SK-N-SH (cell line): ENCODE results near the gene KCTD15. TPM values are rescaled to one million over a fixed set of nuclear protein-coding genes. Genes with fewer than 3 reads are reported as not detected.

Source experiments
- CTCF ChIA-PET: fragments of 300-600, 350-600 bp; formaldehyde crosslinking; extraction: SDS; loops from one replicate; lab custom pipeline; 2021; lab: Yijun Ruan, JAX
- POLR2A ChIA-PET: fragments of 350-600 bp; sonication (Branson Sonifier 250); formaldehyde crosslinking; extraction: SDS; loops from one replicate; lab custom pipeline; 2020; ENCODE audit warnings: antibody characterized with exemption, inconsistent platforms; lab: Yijun Ruan, JAX
- DNase-seq: peaks from one replicate; pipeline ENCODE4 v3.0.0; 2012
- H2AFZ ChIP-seq: fragments of 200-600 bp; sonication (generic); 2 replicates; pipeline ENCODE4 v1.8.1; 2016; ENCODE audit warnings: antibody characterized with exemption, mild to moderate bottlenecking, low read depth
- H3F3A ChIP-seq: fragments of 200-600 bp; sonication (generic); replicated peaks from 2 replicates; pipeline ENCODE3; 2016; ENCODE audit warnings: antibody characterized with exemption, mild to moderate bottlenecking; ENCODE audit not compliant: insufficient read depth
- H3K27ac ChIP-seq, 2 experiments: fragments of 200-500 bp in 1 of 2; fragments of 200-600 bp in 1 of 2; sonication (Bioruptor generic) in 1 of 2; sonication (generic), shearing (Covaris generic) in 1 of 2; 2 replicates each; pipeline versions ENCODE4 v1.5.1 to v1.6.1; 2014 to 2016; ENCODE audit warnings: low read depth in 2 of 2, inconsistent platforms in 1 of 2, low read length in 1 of 2, mild to moderate bottlenecking in 1 of 2, mixed read lengths in 1 of 2
- H3K27me3 ChIP-seq: fragments of 200-600 bp; sonication (generic), shearing (Covaris generic); 2 replicates; pipeline ENCODE4 v1.6.1; 2016; ENCODE audit warnings: mixed run types; ENCODE audit not compliant: insufficient read depth
- H3K36me3 ChIP-seq, 2 experiments: fragments of 200-500 bp in 1 of 2; fragments of 200-600 bp in 1 of 2; sonication (Bioruptor generic) in 1 of 2; sonication (generic) in 1 of 2; replicated peaks in 1 of 2; 2 replicates each; pipeline versions ENCODE3 to v1.5.1; 2014 to 2016; ENCODE audit warnings: low read length in 1 of 2, mild to moderate bottlenecking in 1 of 2; ENCODE audit not compliant: insufficient read depth in 2 of 2, control insufficient read depth in 1 of 2
- H3K4me1 ChIP-seq, 2 experiments: fragments of 200-500 bp in 1 of 2; fragments of 200-600 bp in 1 of 2; sonication (Bioruptor generic) in 1 of 2; sonication (generic), shearing (Covaris generic) in 1 of 2; 2 replicates each; pipeline versions ENCODE4 v1.5.1 to v1.6.1; 2014 to 2016; ENCODE audit warnings: low read depth in 1 of 2, low read length in 1 of 2, mixed run types in 1 of 2; ENCODE audit not compliant: insufficient read depth in 2 of 2, control insufficient read depth in 1 of 2
- H3K4me2 ChIP-seq: fragments of 200-600 bp; sonication (generic), shearing (Covaris generic); 2 replicates; pipeline ENCODE4 v1.6.1; 2017; ENCODE audit warnings: mixed run types
- H3K4me3 ChIP-seq, 2 experiments: fragments of 200-500 bp in 1 of 2; fragments of 200-600 bp in 1 of 2; sonication (Bioruptor generic) in 1 of 2; sonication (generic), shearing (Covaris generic) in 1 of 2; 2 replicates each; pipeline versions ENCODE4 v1.5.1 to v1.8.1; 2014 to 2016; ENCODE audit warnings: low read depth in 2 of 2, inconsistent platforms in 1 of 2, low read length in 1 of 2, mild to moderate bottlenecking in 1 of 2, mixed read lengths in 1 of 2, moderate library complexity in 1 of 2
- H3K79me2 ChIP-seq: fragments of 200-600 bp; sonication (generic); 2 replicates; pipeline ENCODE4 v1.8.1; 2017; ENCODE audit warnings: mild to moderate bottlenecking; ENCODE audit not compliant: insufficient read depth
- H3K9ac ChIP-seq: fragments of 200-600 bp; sonication (generic); 2 replicates; pipeline ENCODE4 v1.6.1; 2017; ENCODE audit warnings: mixed run types
- H3K9me2 ChIP-seq: fragments of 200-600 bp; sonication (generic); 2 replicates; pipeline ENCODE4 v1.6.1; 2017; ENCODE audit warnings: mixed run types
- H3K9me3 ChIP-seq: fragments of 200-600 bp; sonication (generic); 2 replicates; pipeline ENCODE4 v1.6.1; 2017; ENCODE audit warnings: mixed run types, mild to moderate bottlenecking, moderate library complexity
- H4K20me1 ChIP-seq: fragments of 200-600 bp; sonication (generic); 2 replicates; pipeline ENCODE4 v1.6.1; 2017; ENCODE audit warnings: mild to moderate bottlenecking, mixed run types; ENCODE audit not compliant: insufficient read depth
- CHD2 ChIP-seq: fragments of 150-350 bp; IDR thresholded peaks from 2 replicates; pipeline ENCODE4 v1.6.1; 2018; ENCODE audit warnings: low read length; ENCODE audit not compliant: partially characterized antibody
- ELF1 ChIP-seq: IDR thresholded peaks from 2 replicates; pipeline ENCODE4 v1.4.0; 2012
- FOSL2 ChIP-seq: IDR thresholded peaks from 2 replicates; pipeline ENCODE4 v1.4.0; 2012; ENCODE audit warnings: low read depth, mild to moderate bottlenecking, moderate library complexity, borderline replicate concordance
- FOXJ3 ChIP-seq: sonication (generic); formaldehyde crosslinking; IDR thresholded peaks from 2 replicates; pipeline ENCODE4 v1.5.1; 2020; ENCODE audit warnings: mild to moderate bottlenecking, missing genetic modification reagents
- FOXM1 ChIP-seq: IDR thresholded peaks from 2 replicates; pipeline ENCODE4 v1.4.0; 2012; ENCODE audit warnings: low read depth, mild to moderate bottlenecking
- GATA2 ChIP-seq: sonication (generic); formaldehyde crosslinking; IDR thresholded peaks from 2 replicates; pipeline ENCODE4 v1.5.0; 2020; ENCODE audit warnings: mild to moderate bottlenecking, missing genetic modification reagents
- JUND ChIP-seq: IDR thresholded peaks from 2 replicates; pipeline ENCODE4 v1.4.0; 2012
- MXI1 ChIP-seq: IDR thresholded peaks from 2 replicates; pipeline ENCODE4 v1.6.1; 2012; ENCODE audit warnings: mild to moderate bottlenecking, low read depth, low read length, improper control_type of control experiment
- NFIC ChIP-seq: IDR thresholded peaks from 2 replicates; pipeline ENCODE4 v1.4.0; 2012; ENCODE audit warnings: borderline replicate concordance
- NRF1 ChIP-seq: IDR thresholded peaks from 2 replicates; pipeline ENCODE4 v1.6.1; 2012; ENCODE audit warnings: low read depth, mild to moderate bottlenecking, low read length
- RAD21 ChIP-seq: IDR thresholded peaks from 2 replicates; pipeline ENCODE4 v1.6.1; 2012; ENCODE audit warnings: mild to moderate bottlenecking, low read length
- RCOR1 ChIP-seq: fragments of 150-350 bp; IDR thresholded peaks from 2 replicates; pipeline ENCODE4 v1.6.1; 2017; ENCODE audit warnings: antibody characterized with exemption, low read length
- RXRA ChIP-seq: IDR thresholded peaks from 2 replicates; pipeline ENCODE4 v1.4.0; 2012; ENCODE audit warnings: low read depth, mild to moderate bottlenecking, borderline replicate concordance
- SIN3A ChIP-seq: IDR thresholded peaks from 2 replicates; pipeline ENCODE4 v1.6.1; 2012; ENCODE audit warnings: low read depth, mild to moderate bottlenecking, low read length, moderate library complexity, borderline replicate concordance
- TAF1 ChIP-seq: IDR thresholded peaks from 2 replicates; pipeline ENCODE4 v1.6.1; 2012; ENCODE audit warnings: low read depth, mild to moderate bottlenecking, low read length, moderate library complexity, borderline replicate concordance
- TCF12 ChIP-seq: IDR thresholded peaks from 2 replicates; pipeline ENCODE4 v1.4.0; 2012
- TEAD4 ChIP-seq: IDR thresholded peaks from 2 replicates; pipeline ENCODE4 v1.4.0; 2012; ENCODE audit warnings: mild to moderate bottlenecking, borderline replicate concordance; ENCODE audit not compliant: insufficient read depth
- WGBS: methylation state at CpG from one replicate; pipeline ENCODE4 v1.1.6; 2017; ENCODE audit warnings: low lambda C conversion rate; 5-methylcytosine and 5-hydroxymethylcytosine counted together
- polyA plus RNA-seq, 3 experiments: library from polyadenylated mRNA; depleted of rRNA; stranded (reverse); fragments of >200 nt; gene quantifications; 2 replicates each; pipeline ENCODE4 v1.2.3, GENCODE V29; 2012
- TF ChIP-seq, protein P1 (sequence below): IDR thresholded peaks from 2 replicates; pipeline ENCODE4 v1.4.0; 2012; ENCODE audit warnings: low read depth, borderline replicate concordance
- TF ChIP-seq, protein P2 (sequence below): fragments of 150-350 bp; IDR thresholded peaks from 2 replicates; pipeline ENCODE4 v1.6.1; 2016; ENCODE audit warnings: mild to moderate bottlenecking, low read depth, low read length
- TF ChIP-seq, protein P3 (sequence below): fragments of 150-350 bp; IDR thresholded peaks from 2 replicates; pipeline ENCODE4 v1.6.1; 2017; ENCODE audit warnings: antibody characterized with exemption, low read length, low read depth, borderline replicate concordance

Gene KCTD15
- polyA plus RNA-seq, 1 of the 3 experiments (the other 2 are of a cell fraction): 15.5 TPM

DNA sequence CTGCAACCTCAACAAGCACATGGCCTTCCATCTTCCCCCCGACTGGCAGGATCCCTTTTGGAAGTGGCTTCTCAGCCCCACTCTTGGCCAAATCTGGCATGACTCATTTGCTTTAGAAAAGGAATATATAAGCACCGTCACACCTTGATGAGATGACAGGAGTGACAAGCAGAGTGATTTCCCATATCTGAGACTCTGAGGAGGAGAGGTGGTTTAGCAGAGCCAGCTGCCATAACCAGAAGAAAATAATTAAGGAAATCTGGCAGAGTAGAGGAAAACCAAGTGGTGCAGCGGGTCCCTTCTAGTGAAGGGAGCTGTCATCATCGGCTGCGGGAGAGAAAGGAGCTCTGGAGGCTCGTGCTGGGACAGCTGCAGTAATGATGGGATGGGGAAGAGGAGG is 27.5 kb upstream of the KCTD15 start:
- Histone ChIP-seq H3K36me3 (no peaks in the 10 kb centered on the region), H3K4me1 (peaks cover 0 to 34% of the 10 kb centered on the region in 2 experiments; a peak in 1 of 4 replicates), H3K9me2 (no peaks in the 10 kb centered on the region), H3K9me3 (no peaks in the 10 kb centered on the region), H3F3A (no peaks in the 10 kb centered on the region), H3K4me2 (no peak overlapping the region), H3K27me3 (no peaks in the 10 kb centered on the region), H3K4me3 (no peak overlapping the region), H3K9ac (no peak overlapping the region), H4K20me1 (no peaks in the 10 kb centered on the region), H3K27ac (no peak overlapping the region), H2AFZ (no peak overlapping the region), H3K79me2 (no peaks in the 10 kb centered on the region)
- WGBS: 44% methylated on average over 6 of the region's 6 CpGs
- CTCF ChIA-PET: interaction anchor here (0.9 to 11.0 kb wide), 21 partner anchors 8 to 585 kb away, joined by 3 to 155 read pairs (median 9); no protein-coding TSS in a partner anchor
- POLR2A ChIA-PET: no interaction called here
- TF ChIP-seq TCF12 (no peak), ELF1 (no peak), FOXJ3 (CRISPR knock-in tag) (no peak), JUND (no peak), GATA2 (no peak), RAD21 (no peak), FOXM1 (no peak), MXI1 (no peak), RCOR1 (no peak), FOSL2 (no peak), NFIC (no peak), TEAD4 (no peak), NRF1 (no peak), RXRA (no peak), CHD2 (no peak), SIN3A (no peak), TAF1 (no peak)
- TF ChIP-seq, protein P1, sequence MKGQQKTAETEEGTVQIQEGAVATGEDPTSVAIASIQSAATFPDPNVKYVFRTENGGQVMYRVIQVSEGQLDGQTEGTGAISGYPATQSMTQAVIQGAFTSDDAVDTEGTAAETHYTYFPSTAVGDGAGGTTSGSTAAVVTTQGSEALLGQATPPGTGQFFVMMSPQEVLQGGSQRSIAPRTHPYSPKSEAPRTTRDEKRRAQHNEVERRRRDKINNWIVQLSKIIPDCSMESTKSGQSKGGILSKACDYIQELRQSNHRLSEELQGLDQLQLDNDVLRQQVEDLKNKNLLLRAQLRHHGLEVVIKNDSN: no peak
- TF ChIP-seq, protein P2, sequence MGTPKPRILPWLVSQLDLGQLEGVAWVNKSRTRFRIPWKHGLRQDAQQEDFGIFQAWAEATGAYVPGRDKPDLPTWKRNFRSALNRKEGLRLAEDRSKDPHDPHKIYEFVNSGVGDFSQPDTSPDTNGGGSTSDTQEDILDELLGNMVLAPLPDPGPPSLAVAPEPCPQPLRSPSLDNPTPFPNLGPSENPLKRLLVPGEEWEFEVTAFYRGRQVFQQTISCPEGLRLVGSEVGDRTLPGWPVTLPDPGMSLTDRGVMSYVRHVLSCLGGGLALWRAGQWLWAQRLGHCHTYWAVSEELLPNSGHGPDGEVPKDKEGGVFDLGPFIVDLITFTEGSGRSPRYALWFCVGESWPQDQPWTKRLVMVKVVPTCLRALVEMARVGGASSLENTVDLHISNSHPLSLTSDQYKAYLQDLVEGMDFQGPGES: no peak
- TF ChIP-seq, protein P3, sequence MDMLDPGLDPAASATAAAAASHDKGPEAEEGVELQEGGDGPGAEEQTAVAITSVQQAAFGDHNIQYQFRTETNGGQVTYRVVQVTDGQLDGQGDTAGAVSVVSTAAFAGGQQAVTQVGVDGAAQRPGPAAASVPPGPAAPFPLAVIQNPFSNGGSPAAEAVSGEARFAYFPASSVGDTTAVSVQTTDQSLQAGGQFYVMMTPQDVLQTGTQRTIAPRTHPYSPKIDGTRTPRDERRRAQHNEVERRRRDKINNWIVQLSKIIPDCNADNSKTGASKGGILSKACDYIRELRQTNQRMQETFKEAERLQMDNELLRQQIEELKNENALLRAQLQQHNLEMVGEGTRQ: no peak
- no peak for DNase-seq
